Measurements from ENCODE around the gene TAP2.

- TF ChIP-seq CTCF (IDR thresholded peaks at IDR 0.05) (no peak), POLR2AphosphoS5 (IDR thresholded peaks at IDR 0.05) (no peak), EP300 (IDR thresholded peaks at IDR 0.05) (no peak)
Observed at GRCh38 chr6:32862725-32863124, 24.2 kb upstream of the TAP2 start.
